Right lobe of liver (tissue), 4 donors: ENCODE data around the gene CA6.

ENCODE experiments used
- POLR2A ChIP-seq: fragments of 450-650 bp; IDR thresholded peaks from one replicate; pipeline ENCODE4 v1.6.1; 2017; ENCODE audit warnings: antibody characterized with exemption, mild to moderate bottlenecking
- TF ChIP-seq, protein P1 (sequence below), 4 donors: fragments of 200-600 bp in 3 of 4; fragments of 450-650 bp in 1 of 4; IDR thresholded peaks; one replicate each; pipeline versions ENCODE4 v1.5.1 to v1.8.0; 2016 to 2022; ENCODE audit warnings: antibody characterized with exemption in 4 of 4, mild to moderate bottlenecking in 2 of 4
- donor health status: DM: no; HTN: no; CAD: no.
- donor health status: DM: no; HTN: no; CAD: no.
- donor health status: DM: no; HTN: yes; CAD: no.

DNA sequence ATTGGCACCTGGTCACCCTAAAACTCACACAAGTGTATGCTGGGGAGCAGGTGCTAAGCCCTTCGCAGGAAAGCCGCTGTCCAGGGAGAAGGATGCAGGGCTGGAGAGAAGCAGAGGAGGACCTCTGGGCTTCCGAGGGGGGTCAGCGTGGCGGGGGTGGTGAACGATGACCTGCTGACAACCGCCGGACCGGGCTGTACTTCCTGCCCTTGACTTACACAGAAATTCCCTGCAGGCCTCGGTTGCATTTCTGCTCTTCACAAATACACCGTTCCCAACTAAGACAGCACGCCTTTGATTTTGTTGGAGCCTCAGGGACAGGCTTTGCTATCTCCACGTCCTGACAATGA, 42.9 kb downstream of the CA6 start:
- TF ChIP-seq, protein P1, sequence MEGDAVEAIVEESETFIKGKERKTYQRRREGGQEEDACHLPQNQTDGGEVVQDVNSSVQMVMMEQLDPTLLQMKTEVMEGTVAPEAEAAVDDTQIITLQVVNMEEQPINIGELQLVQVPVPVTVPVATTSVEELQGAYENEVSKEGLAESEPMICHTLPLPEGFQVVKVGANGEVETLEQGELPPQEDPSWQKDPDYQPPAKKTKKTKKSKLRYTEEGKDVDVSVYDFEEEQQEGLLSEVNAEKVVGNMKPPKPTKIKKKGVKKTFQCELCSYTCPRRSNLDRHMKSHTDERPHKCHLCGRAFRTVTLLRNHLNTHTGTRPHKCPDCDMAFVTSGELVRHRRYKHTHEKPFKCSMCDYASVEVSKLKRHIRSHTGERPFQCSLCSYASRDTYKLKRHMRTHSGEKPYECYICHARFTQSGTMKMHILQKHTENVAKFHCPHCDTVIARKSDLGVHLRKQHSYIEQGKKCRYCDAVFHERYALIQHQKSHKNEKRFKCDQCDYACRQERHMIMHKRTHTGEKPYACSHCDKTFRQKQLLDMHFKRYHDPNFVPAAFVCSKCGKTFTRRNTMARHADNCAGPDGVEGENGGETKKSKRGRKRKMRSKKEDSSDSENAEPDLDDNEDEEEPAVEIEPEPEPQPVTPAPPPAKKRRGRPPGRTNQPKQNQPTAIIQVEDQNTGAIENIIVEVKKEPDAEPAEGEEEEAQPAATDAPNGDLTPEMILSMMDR (IDR thresholded peaks at IDR 0.05): no peak
- no peak for TF ChIP-seq POLR2A
